Measurements from ENCODE around the gene GSTT2. TPM values are rescaled to one million over a fixed set of nuclear protein-coding genes. Genes with fewer than 3 reads are reported as not detected.

GSTT2 gene
- total and polyA plus RNA-seq, 2 donors (not counting 3 experiments of a cell fraction or from before 2014, with no cell fraction given), result 3.0 TPM; not detected in 1

- no peak overlapping the region for H3K9ac ChIP-seq (replicated peaks; ENCODE audit: extremely low read depth, insufficient read depth, low read length)
- peaks cover 5% of the 10 kb centered on the region for H3K79me2 ChIP-seq (ENCODE audit: control insufficient read depth, insufficient read depth, low read length)
- no peaks in the 10 kb centered on the region for H3K36me3 ChIP-seq (ENCODE audit: control insufficient read depth in 2 of 2, extremely low read depth in 1 of 2, insufficient read depth in 2 of 2, low read length in 2 of 2)
- TF ChIP-seq FOS (IDR thresholded peaks at IDR 0.05; ENCODE audit: borderline replicate concordance, insufficient read depth, low read length) (no peak), MYC (IDR thresholded peaks at IDR 0.05; ENCODE audit: low read depth, low read length) (no peak), EZH2 (IDR thresholded peaks at IDR 0.05; ENCODE audit: borderline replicate concordance, low read depth, low read length, severe bottlenecking) (no peak), GATA2 (IDR thresholded peaks at IDR 0.05; ENCODE audit: insufficient read depth, insufficient read length, low read depth, low read length) (no peak), POLR2A (IDR thresholded peaks at IDR 0.05; ENCODE audit: low read depth, low read length) (no peak), POLR2AphosphoS5 (IDR thresholded peaks at IDR 0.05; ENCODE audit: insufficient read depth, low read depth, low read length) (no peak), JUN (IDR thresholded peaks at IDR 0.05; ENCODE audit: borderline replicate concordance, insufficient read depth, insufficient read length, low read depth) (no peak)
- TF ChIP-seq, protein P1, sequence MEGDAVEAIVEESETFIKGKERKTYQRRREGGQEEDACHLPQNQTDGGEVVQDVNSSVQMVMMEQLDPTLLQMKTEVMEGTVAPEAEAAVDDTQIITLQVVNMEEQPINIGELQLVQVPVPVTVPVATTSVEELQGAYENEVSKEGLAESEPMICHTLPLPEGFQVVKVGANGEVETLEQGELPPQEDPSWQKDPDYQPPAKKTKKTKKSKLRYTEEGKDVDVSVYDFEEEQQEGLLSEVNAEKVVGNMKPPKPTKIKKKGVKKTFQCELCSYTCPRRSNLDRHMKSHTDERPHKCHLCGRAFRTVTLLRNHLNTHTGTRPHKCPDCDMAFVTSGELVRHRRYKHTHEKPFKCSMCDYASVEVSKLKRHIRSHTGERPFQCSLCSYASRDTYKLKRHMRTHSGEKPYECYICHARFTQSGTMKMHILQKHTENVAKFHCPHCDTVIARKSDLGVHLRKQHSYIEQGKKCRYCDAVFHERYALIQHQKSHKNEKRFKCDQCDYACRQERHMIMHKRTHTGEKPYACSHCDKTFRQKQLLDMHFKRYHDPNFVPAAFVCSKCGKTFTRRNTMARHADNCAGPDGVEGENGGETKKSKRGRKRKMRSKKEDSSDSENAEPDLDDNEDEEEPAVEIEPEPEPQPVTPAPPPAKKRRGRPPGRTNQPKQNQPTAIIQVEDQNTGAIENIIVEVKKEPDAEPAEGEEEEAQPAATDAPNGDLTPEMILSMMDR (IDR thresholded peaks at IDR 0.05; ENCODE audit: extremely low read depth in 1 of 2, insufficient read depth in 1 of 2, low read depth in 1 of 2, low read length in 2 of 2), result no peak
- TF ChIP-seq, protein P2, sequence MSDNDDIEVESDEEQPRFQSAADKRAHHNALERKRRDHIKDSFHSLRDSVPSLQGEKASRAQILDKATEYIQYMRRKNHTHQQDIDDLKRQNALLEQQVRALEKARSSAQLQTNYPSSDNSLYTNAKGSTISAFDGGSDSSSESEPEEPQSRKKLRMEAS (IDR thresholded peaks at IDR 0.05; ENCODE audit: insufficient read depth, insufficient read length), result no peak
- ChIA-PET CTCF (interaction anchor here (1.3 kb wide), 1 partner anchor 24 kb away, joined by 3 read pairs; no protein-coding TSS in a partner anchor), POLR2A (no interaction called here)
- intact Hi-C loops (cut with micrococcal nuclease) (no loop called here), dilution Hi-C loops (cut with MboI; ENCODE audit: extremely low pct_ligation_motif_present, low sequenced_read_pairs) (no loop called here)
- H3K4me1 ChIP-seq (ENCODE audit: control insufficient read depth, extremely low read depth, insufficient read depth, low read length), result no peaks in the 10 kb centered on the region
- no peak for DNase-seq (ENCODE audit: low read depth, low spot score)
- H3K9me1 ChIP-seq (replicated peaks; ENCODE audit: control insufficient read depth, extremely low read depth, insufficient read depth, low read length), result no peaks in the 10 kb centered on the region
- no peak overlapping the region for H3K4me2 ChIP-seq (ENCODE audit: insufficient read depth, low read length)
- H3K27ac ChIP-seq (ENCODE audit: insufficient read depth, low read depth, low read length), result no peak overlapping the region
- H3K9me3 ChIP-seq (replicated peaks; ENCODE audit: control insufficient read depth, insufficient read depth, low read length), result no peaks in the 10 kb centered on the region
- H3K27me3 ChIP-seq (ENCODE audit: control insufficient read depth in 2 of 2, insufficient read depth in 2 of 2, low read length in 2 of 2), result no peaks in the 10 kb centered on the region
- no peak overlapping the region for H2AFZ ChIP-seq (ENCODE audit: low read depth, low read length)
- H3K4me3 ChIP-seq (replicated peaks in 1 of 3; ENCODE audit: insufficient read depth in 1 of 3, low read depth in 1 of 3, low read length in 3 of 3), result no peak overlapping the region
- no peak for FAIRE-seq
- H4K20me1 ChIP-seq (replicated peaks; ENCODE audit: control insufficient read depth, extremely low read depth, insufficient read depth, low read length), result no peaks in the 10 kb centered on the region
- no TSS peak for BruUV-seq (replicated peaks)
Measured at GRCh38 chr22:24006914-24007214, 26.9 kb downstream of the GSTT2 start.

All from endothelial cell of umbilical vein (primary cell).